BE2C (cell line): ENCODE measurements around the gene STX5.

Source experiments
- DNase-seq: peaks from one replicate; pipeline ENCODE4 v3.0.0-alpha.2; 2020
- H3K27me3 ChIP-seq: fragments of 250-450 bp; sonication (Bioruptor Pico); 2 replicates; pipeline ENCODE4 v1.5.1; 2020; ENCODE audit warnings: mild to moderate bottlenecking
- H3K36me3 ChIP-seq: fragments of 250-450 bp; sonication (Bioruptor Pico); 2 replicates; pipeline ENCODE4 v1.5.1; 2020; ENCODE audit warnings: mild to moderate bottlenecking
- H3K4me1 ChIP-seq: fragments of 250-450 bp; sonication (Bioruptor Pico); 2 replicates; pipeline ENCODE4 v1.5.1; 2020
- H3K4me3 ChIP-seq: 2 replicates; pipeline ENCODE4 v1.5.1; 2011; ENCODE audit warnings: low read depth, low read length
- H3K9me3 ChIP-seq: fragments of 250-450 bp; sonication (Bioruptor Pico); 2 replicates; pipeline ENCODE4 v1.5.1; 2020
- CTCF ChIP-seq: IDR thresholded peaks from 2 replicates; pipeline ENCODE4 v1.5.1; 2012; ENCODE audit warnings: mild to moderate bottlenecking, low read depth, low read length

Gene STX5

GRCh38 chr11:62788991-62789390, 42.9 kb downstream of the STX5 start:
- no peak for DNase-seq
- Histone ChIP-seq H3K27me3 (no peaks in the 10 kb centered on the region), H3K36me3 (peaks cover 4% of the 10 kb centered on the region; the same call in 1 of the 2 replicates), H3K4me1 (no peaks in the 10 kb centered on the region), H3K9me3 (no peaks in the 10 kb centered on the region), H3K4me3 (no peak overlapping the region)
- TF ChIP-seq CTCF, result no peak

- Histone ChIP-seq H3K27me3 (no peaks in the 10 kb centered on the region), H3K9me3 (no peaks in the 10 kb centered on the region), H3K36me3 (peaks cover 4% of the 10 kb centered on the region; the same call in 1 of the 2 replicates), H3K4me1 (no peaks in the 10 kb centered on the region), H3K4me3 (peak within 1 kb of the TSS; percentile 81)
- peak; percentile 95 for DNase-seq
- peak; percentile 57 for TF ChIP-seq CTCF
Observed at GRCh38 chr11:62787005-62787759, 44.7 kb downstream of the STX5 start, which contains the start of gene TMEM179B. TSS of gene TMEM179B (plus strand) at chr11:62787402. CDS start at chr11:62787432, 30 bp downstream.

- TF ChIP-seq CTCF, result peak; percentile 80
- Histone ChIP-seq H3K27me3 (no peaks in the 10 kb centered on the region), H3K36me3 (peaks cover 4% of the 10 kb centered on the region; the same call in 1 of the 2 replicates), H3K9me3 (no peaks in the 10 kb centered on the region), H3K4me1 (no peaks in the 10 kb centered on the region), H3K4me3 (peak overlapping the region; percentile 81)
- peak; percentile 80 for DNase-seq
Observed at GRCh38 chr11:62786318-62787004, 45.4 kb downstream of the STX5 start.

- H3K4me3 ChIP-seq, result no peak overlapping the region
- no peak for TF ChIP-seq CTCF
- no peak for DNase-seq
- H3K4me1 ChIP-seq, result no peaks in the 10 kb centered on the region
- no peaks in the 10 kb centered on the region for H3K27me3 ChIP-seq
- H3K36me3 ChIP-seq, result peaks cover 7% of the 10 kb centered on the region; the same call in 1 of the 2 replicates
- H3K9me3 ChIP-seq, result no peaks in the 10 kb centered on the region
Observed at GRCh38 chr11:62782753-62783152, 49.1 kb downstream of the STX5 start.

DNA sequence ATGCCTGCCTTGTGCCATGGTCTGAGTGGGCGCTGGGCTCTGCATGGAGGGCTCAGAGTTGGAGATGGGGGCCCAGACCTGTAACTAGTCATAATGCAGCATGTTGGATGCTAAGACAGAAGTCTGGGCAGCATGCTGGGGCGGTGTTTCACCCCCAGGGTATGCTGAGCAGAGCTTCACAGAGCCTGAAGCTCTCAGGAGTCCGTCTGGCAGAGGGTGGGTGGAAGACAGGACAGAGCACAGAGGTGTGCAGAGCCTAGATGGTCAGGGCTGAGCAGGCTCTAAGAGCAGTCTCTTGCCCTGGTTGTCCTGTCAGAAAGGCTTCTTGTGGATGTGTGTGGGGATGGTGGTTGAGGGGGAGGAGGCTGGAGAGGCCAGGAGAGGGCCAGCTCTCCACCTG, 53.4 kb downstream of the STX5 start:
- Histone ChIP-seq H3K9me3 (no peaks in the 10 kb centered on the region), H3K36me3 (0 out of 2 replicates have a peak, but pooled peaks cover 3% of the 10 kb centered on the region), H3K27me3 (no peaks in the 10 kb centered on the region), H3K4me3 (no peak overlapping the region), H3K4me1 (no peaks in the 10 kb centered on the region)
- no peak for DNase-seq
- TF ChIP-seq CTCF, result no peak

GRCh38 chr11:62777389-62777788, 54.5 kb downstream of the STX5 start:
- no peak for TF ChIP-seq CTCF
- no peaks in the 10 kb centered on the region for H3K9me3 ChIP-seq
- H3K4me3 ChIP-seq, result no peak overlapping the region
- H3K27me3 ChIP-seq, result no peaks in the 10 kb centered on the region
- H3K4me1 ChIP-seq, result no peaks in the 10 kb centered on the region
- DNase-seq, result no peak
- H3K36me3 ChIP-seq, result 0 out of 2 replicates have a peak, but pooled peaks cover 3% of the 10 kb centered on the region
